ENCODE data around the gene DNAJC8. TPM values are rescaled to one million over a fixed set of nuclear protein-coding genes. Genes with fewer than 3 reads are reported as not detected.
A peak's percentile ranks its signal among the peaks of the same experiment; 100 is the strongest.

The DNAJC8 gene
- total RNA-seq, 2 donors from 2014 or later, result 95.4 to 103 TPM

GRCh38 chr1:28259252-28259933 lies 26.6 kb upstream of the DNAJC8 start, which contains the start of gene SESN2:
TSS of gene SESN2 (plus strand) at chr1:28259518. CDS start at chr1:28259848, 330 bp downstream.
- peak; percentile 91 to 96 for ATAC-seq
- peak; percentile 99 to 100 for DNase-seq (ENCODE audit: low spot score in 2 of 2)
- Mint-ChIP-seq H3K36me3 (peaks cover 8 to 15% of the 10 kb centered on the region in 2 donors), H3K9me3 (peaks cover 3 to 4% of the 10 kb centered on the region in 2 donors), H3K27ac (peak within 1 kb of the TSS; percentile 98 to 99)

GRCh38 chr1:28258628-28259251 lies 25.9 kb upstream of the DNAJC8 start:
- H3K9me3 Mint-ChIP-seq, result peaks cover 3 to 4% of the 10 kb centered on the region in 2 donors
- peak overlapping the region; percentile 98 to 99 for H3K27ac Mint-ChIP-seq
- DNase-seq (ENCODE audit: low spot score in 2 of 2), result no peak
- H3K36me3 Mint-ChIP-seq, result peaks cover 8 to 15% of the 10 kb centered on the region in 2 donors
- peak in 1 of 2 donors; percentile 46 for ATAC-seq

DNA sequence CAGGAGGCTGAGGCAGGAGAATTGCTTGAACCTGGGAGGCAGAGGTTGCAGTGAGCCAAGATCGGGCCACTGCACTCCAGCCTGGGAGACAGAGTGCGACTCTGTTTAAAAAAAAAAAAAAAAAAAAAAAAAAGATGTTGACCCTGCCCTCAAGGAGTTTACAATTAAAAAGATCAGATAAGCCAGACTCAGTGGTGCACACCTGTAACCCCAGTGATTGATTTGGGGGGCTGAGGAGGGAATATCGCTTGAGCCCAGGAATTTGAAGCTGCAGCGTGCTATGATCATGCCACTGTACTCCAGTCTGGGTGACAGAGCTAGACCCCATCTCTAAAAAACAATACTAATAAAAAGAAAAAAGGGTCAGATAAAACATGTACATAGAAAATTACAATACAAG lies 24.9 kb upstream of the DNAJC8 start:
- peaks cover 3 to 4% of the 10 kb centered on the region in 2 donors for H3K9me3 Mint-ChIP-seq
- peak overlapping the region; percentile 98 to 99 for H3K27ac Mint-ChIP-seq
- peaks cover 8 to 15% of the 10 kb centered on the region in 2 donors for H3K36me3 Mint-ChIP-seq
- ATAC-seq, result no peak
- DNase-seq (ENCODE audit: low spot score in 2 of 2), result no peak

- peak overlapping the region; percentile 58 to 99 for H3K27ac Mint-ChIP-seq
- H3K9me3 Mint-ChIP-seq, result peaks cover 3 to 4% of the 10 kb centered on the region in 2 donors
- DNase-seq (ENCODE audit: low spot score in 2 of 2) (no peak), ATAC-seq (no peak)
- H3K36me3 Mint-ChIP-seq, result peaks cover 7 to 13% of the 10 kb centered on the region in 2 donors
Measured at GRCh38 chr1:28256197-28256827, 23.5 kb upstream of the DNAJC8 start.

DNA sequence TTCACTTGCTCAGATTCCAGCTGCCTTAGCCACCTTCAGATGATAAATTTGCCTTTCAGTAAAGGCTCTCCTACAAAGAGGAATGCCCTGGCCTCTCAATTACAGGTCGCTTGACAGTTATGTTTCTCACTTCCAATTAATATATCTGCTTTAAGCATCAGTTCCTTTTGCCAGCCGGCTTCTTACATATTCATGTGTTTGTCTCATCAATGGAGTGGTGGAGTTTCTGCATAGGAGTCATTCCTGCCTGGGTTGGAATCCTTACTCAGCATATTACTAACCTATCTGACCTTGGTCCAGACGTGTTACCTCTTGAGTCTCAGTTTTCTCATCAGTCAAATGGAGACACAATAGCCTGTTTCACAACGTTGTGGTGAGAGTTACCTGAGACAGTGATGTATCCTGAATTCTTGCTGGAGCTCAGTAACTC lies 17.1 kb upstream of the DNAJC8 start:
- Mint-ChIP-seq H3K9me3 (no peaks in the 10 kb centered on the region), H3K36me3 (peaks cover 0 to 6% of the 10 kb centered on the region in 2 donors), H3K27ac (peak overlapping the region; percentile 77 to 97)
- DNase-seq (ENCODE audit: low spot score in 2 of 2) (no peak), ATAC-seq (no peak)

GRCh38 chr1:28249013-28249865 lies 16.4 kb upstream of the DNAJC8 start:
- Mint-ChIP-seq H3K9me3 (no peaks in the 10 kb centered on the region), H3K36me3 (peaks cover 0 to 6% of the 10 kb centered on the region in 2 donors), H3K27ac (peak overlapping the region; percentile 77 to 97)
- peak in 1 of 2 donors; percentile 26 for DNase-seq (ENCODE audit: low spot score in 2 of 2)
- ATAC-seq, result peak; percentile 23 to 32

- Mint-ChIP-seq H3K9me3 (no peaks in the 10 kb centered on the region), H3K27ac (peak overlapping the region; percentile 95 to 97), H3K36me3 (peaks cover 0 to 6% of the 10 kb centered on the region in 2 donors)
- ATAC-seq (peak; percentile 33 to 43), DNase-seq (ENCODE audit: low spot score in 2 of 2) (peak; percentile 78 to 83)
Measured at GRCh38 chr1:28248273-28249012, 15.6 kb upstream of the DNAJC8 start.

DNA sequence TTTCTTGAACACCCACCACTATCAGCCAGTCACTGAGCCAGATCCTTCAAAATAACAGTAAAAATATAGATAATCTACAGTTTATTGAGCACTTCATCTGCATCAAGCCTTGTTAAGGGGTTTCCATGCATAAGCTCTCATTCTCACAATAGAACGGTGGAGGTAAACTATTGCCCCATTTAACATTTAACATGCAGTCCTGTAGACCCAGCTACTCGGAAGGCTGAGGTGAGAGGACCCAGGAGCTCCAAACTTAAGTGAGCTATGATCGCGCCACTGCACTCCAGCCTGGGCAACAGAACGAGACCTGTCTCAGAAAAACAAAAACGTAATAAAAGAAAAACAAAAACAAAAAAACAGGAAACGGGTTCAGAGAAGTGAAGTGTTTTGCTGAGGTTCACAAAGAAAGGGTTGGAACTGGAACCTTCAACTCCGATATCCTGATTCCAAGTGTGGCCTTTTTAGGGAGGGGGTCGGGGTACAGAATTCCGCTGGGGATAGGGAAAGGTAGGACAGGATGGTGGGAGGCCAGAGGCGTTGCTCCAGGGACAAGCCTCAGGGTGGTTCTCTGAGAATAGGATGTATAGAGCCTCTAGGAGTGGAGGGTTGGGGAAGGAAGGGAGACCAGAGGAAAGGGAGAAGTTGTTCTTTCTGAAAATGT lies 14.9 kb upstream of the DNAJC8 start:
- ATAC-seq (no peak), DNase-seq (ENCODE audit: low spot score in 2 of 2) (no peak)
- Mint-ChIP-seq H3K36me3 (peaks cover 0 to 6% of the 10 kb centered on the region in 2 donors), H3K27ac (peak overlapping the region; percentile 95 to 97), H3K9me3 (no peaks in the 10 kb centered on the region)

GRCh38 chr1:28246427-28246832 lies 13.6 kb upstream of the DNAJC8 start:
- H3K36me3 Mint-ChIP-seq, result peaks cover 0 to 6% of the 10 kb centered on the region in 2 donors
- DNase-seq (ENCODE audit: low spot score in 2 of 2), result peak in 1 of 2 donors; percentile 29
- ATAC-seq, result peak; percentile 2 to 43
- no peaks in the 10 kb centered on the region for H3K9me3 Mint-ChIP-seq
- peak overlapping the region; percentile 95 to 97 for H3K27ac Mint-ChIP-seq

DNA sequence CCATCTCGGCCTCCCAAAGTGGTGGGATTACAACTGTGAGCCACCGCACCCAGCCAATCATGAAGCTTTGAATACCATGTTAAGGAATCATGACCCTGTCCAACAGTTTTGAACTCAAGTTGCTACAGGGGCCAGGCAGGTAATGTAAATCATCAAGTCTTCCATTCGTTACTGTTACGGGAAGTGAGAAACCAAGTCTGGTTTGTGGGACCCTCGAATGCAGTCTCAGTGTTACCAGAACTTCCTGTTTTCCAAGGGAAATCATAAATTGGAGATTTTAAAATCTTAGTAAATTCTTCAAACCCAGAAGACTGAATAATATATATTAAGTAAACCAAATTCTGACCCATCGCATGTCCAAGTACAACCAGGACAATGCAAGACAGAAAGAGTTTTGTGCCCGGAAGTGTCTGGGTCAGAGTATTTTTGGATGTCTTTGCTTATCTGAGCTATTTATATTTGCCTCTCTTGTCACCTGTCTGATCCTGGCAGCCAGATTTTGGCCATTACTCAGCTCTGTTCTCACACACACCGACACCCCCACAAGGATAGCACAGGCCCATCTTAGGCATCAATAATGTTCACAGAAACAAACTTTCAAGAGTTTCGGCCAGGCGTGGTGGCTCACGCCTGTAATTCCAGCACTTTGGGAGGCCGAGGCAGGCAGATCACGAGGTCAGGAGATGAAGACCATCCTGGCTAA lies 11.9 kb upstream of the DNAJC8 start:
- no peak for DNase-seq (ENCODE audit: low spot score in 2 of 2)
- Mint-ChIP-seq H3K36me3 (peaks cover 0 to 6% of the 10 kb centered on the region in 2 donors), H3K9me3 (no peaks in the 10 kb centered on the region), H3K27ac (peak overlapping the region; percentile 8 to 74)
- ATAC-seq, result no peak

DNA sequence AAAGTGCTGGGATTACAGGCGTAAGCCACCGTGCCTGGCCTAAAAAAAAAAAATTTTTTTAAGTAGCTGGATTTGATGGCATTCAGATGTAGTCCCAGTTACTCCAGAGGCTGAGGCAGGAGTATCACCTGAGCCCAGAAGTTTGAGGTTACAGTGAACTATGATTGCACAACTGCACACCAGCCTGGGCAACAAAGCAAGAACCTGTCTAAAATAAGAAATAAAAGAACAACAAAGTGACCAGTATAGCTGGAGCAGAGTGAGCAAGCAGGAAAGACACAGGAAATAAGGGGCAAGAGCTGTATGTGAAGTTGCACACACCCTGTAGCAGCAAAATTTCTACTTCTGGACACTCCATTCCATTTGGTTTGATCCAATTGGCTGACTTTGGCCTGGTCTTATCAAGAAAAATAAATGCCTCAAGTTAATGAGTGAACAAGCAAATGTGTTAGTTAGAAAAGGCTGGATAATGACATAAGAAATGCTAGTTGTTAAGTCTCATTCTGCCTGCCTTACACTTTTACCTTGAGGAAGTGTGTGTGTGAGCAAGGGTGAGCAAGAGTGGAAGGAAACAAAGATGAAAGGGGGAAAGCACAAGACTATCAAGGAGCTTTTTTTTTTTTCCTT lies 11.0 kb upstream of the DNAJC8 start:
- Mint-ChIP-seq H3K36me3 (peaks cover 0 to 6% of the 10 kb centered on the region in 2 donors), H3K9me3 (no peaks in the 10 kb centered on the region), H3K27ac (peak overlapping the region; percentile 8 to 85)
- DNase-seq (ENCODE audit: low spot score in 2 of 2), result no peak
- ATAC-seq, result no peak

- peaks cover 0 to 5% of the 10 kb centered on the region in 2 donors for H3K36me3 Mint-ChIP-seq
Measured at GRCh38 chr1:28241638-28242241, 8.9 kb upstream of the DNAJC8 start.

DNA sequence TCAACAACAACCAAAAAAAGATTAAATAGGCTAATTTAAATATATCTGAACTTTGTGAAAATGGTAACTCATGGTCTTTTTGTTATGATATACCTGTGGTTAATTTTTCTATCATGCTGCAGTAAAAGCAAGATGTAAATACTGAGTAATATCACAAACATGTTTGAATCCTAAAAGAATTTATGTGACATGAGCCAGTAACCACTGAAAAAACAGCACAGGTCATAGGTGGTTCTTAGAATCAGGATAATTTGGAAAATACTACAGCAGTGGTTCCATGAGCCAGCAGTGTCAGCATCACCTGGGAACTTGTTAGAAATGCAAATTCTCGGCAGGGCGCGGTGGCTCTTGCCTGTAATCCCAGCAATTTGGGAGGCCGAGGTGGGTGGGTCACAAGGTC lies 7.2 kb upstream of the DNAJC8 start:
- DNase-seq (ENCODE audit: low spot score in 2 of 2), result no peak
- H3K27ac Mint-ChIP-seq, result peak overlapping the region in 1 of 2 donors; percentile 47
- no peaks in the 10 kb centered on the region for H3K9me3 Mint-ChIP-seq
- no peak for ATAC-seq
- H3K36me3 Mint-ChIP-seq, result no peaks in the 10 kb centered on the region

More at GRCh38 chr1:28241638-28242241, 8.9 kb upstream of the DNAJC8 start:
- DNase-seq (ENCODE audit: low spot score in 2 of 2) (no peak), ATAC-seq (no peak)
- H3K9me3 Mint-ChIP-seq, result no peaks in the 10 kb centered on the region
- H3K27ac Mint-ChIP-seq, result no peak overlapping the region

- ATAC-seq, result no peak
Measured at GRCh38 chr1:28239004-28239403, 6.2 kb upstream of the DNAJC8 start.

More at GRCh38 chr1:28239004-28239403, 6.2 kb upstream of the DNAJC8 start:
- Mint-ChIP-seq H3K27ac (no peak overlapping the region), H3K9me3 (no peaks in the 10 kb centered on the region), H3K36me3 (no peaks in the 10 kb centered on the region)
- no peak for DNase-seq (ENCODE audit: low spot score in 2 of 2)
